ENCODE results near the gene KIF16B. TPM values are rescaled to one million over a fixed set of nuclear protein-coding genes. Genes with fewer than 3 reads are reported as not detected.
A peak's percentile ranks its signal among the peaks of the same experiment; 100 is the strongest.

The KIF16B gene
- total RNA-seq, 4 donors from 2014 or later: 15.7 to 29.0 (median 19.3) TPM

GRCh38 chr20:16481977-16482376, 91.3 kb downstream of the KIF16B start:
- no peak for TF ChIP-seq CTCF (IDR thresholded peaks at IDR 0.05)
- DNase-seq (ENCODE audit: low spot score) (no peak), ATAC-seq (ENCODE audit: low FRiP score) (no peak)

DNA sequence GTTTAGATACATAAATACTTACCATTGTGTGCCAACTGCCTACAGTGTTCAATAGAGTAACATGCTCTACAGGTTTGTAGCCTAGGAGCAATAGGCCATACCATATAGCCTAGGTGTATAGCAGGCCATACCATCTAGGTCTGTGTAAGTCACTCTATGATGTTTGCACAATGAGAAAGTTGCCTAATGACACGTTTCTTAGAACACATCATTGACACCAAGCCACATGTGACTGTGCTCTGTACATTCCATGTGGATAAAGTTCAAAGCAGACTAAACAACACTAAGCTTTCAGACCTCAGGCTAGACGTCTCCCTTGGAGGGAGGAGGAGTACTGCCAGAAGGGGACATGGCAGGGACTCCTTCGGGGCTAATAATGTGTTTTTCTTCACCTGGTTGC, 93.6 kb downstream of the KIF16B start:
- TF ChIP-seq CTCF (IDR thresholded peaks at IDR 0.05): no peak
- no peak for ATAC-seq (ENCODE audit: low FRiP score)
- no peak for DNase-seq (ENCODE audit: low spot score)

DNA sequence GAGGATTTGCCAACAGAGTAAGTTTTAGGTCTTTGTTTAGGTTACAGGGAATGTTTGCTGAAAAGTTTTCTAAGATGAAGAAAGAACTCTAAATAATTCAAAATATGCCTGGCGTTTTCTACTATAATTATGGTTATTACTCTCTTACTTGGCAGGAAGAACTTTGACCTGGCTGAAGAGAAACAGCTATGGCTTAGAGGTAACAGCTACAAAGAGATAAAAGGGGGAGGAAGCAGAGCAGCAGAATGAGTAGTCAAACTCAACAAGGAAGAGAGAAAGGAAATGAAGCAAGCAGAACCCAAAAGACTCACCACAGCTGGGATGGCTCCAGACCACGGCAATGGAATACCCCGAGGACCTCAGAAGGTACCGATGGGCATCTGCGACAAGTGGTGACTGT, 95.6 kb downstream of the KIF16B start:
- DNase-seq (ENCODE audit: low spot score) (no peak), ATAC-seq (ENCODE audit: low FRiP score) (no peak)
- no peak for TF ChIP-seq CTCF (IDR thresholded peaks at IDR 0.05)

GRCh38 chr20:16476032-16476431, 97.2 kb downstream of the KIF16B start:
- DNase-seq (ENCODE audit: low spot score) (no peak), ATAC-seq (ENCODE audit: low FRiP score) (no peak)
- no peak for TF ChIP-seq CTCF (IDR thresholded peaks at IDR 0.05)

DNA sequence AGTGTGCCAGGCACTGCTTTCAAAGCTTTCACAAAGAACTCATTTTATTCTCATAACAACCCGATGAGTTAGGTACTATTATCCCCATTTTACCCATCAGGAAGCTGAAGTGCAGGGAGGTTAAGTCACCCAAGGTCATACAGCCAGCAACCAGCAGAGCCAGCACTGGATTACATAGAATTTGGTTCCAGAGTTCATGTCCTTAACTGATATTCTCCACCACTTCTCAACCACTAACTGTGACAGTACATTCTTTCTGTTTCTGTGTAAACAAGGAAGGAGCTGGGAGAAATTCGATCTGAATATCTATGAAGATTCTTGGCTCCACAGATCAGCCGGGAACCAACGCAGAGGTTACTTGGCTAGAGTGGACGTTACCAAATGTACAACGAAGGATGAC, 98.0 kb downstream of the KIF16B start:
- DNase-seq (ENCODE audit: low spot score) (no peak), ATAC-seq (ENCODE audit: low FRiP score) (no peak)
- TF ChIP-seq CTCF (IDR thresholded peaks at IDR 0.05): no peak

DNA sequence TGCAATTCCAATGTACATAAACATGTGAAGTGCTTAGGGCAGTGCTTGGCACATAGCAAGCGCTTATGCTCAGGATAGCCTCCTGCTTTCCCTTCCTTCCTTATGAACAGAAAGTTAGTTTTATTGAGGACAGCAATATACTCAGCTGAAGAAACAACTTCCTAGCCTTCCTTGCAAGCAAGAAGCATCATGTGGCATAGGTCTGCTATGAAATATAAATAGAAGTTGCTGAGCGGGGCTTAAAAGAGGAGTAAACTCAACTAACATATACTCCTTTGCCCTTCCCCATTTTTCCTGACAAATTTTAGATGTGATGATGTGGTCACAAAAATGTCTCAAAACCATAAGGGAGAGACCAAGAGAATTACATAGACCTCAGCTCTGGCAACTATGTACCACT, 98.9 kb downstream of the KIF16B start:
- no peak for ATAC-seq (ENCODE audit: low FRiP score)
- TF ChIP-seq CTCF (IDR thresholded peaks at IDR 0.05): no peak
- no peak for DNase-seq (ENCODE audit: low spot score)

- TF ChIP-seq CTCF (IDR thresholded peaks at IDR 0.05): no peak
- no peak for DNase-seq (ENCODE audit: low spot score)
- ATAC-seq (ENCODE audit: low FRiP score): peak; percentile 40
Observed at GRCh38 chr20:16472045-16472872, 101.0 kb downstream of the KIF16B start.
